Renal cortex interstitium (tissue), 11 donors: ENCODE measurements around the gene ZDHHC14. TPM values are rescaled to one million over a fixed set of nuclear protein-coding genes. Genes with fewer than 3 reads are reported as not detected.
"Not testable (repeated sequence)": the region's sequence is repeated elsewhere in the genome, so short reads cannot be mapped to it uniquely, and the experiment has no call there.

Experiments
- DNase-seq, 11 donors: peaks; one replicate each; pipeline ENCODE4 v3.0.0-alpha.2; 2013; ENCODE audit warnings: low read depth in 9 of 11, low spot score in 4 of 11; ENCODE audit errors: extremely low read depth in 1 of 11
- polyA plus RNA-seq, 3 donors: library from polyadenylated mRNA; unstranded; fragments of 120-200 nt; gene quantifications; one replicate each; pipeline ENCODE4 v1.2.1, GENCODE V29; 2013; ENCODE audit not compliant: insufficient read length in 3 of 3

ZDHHC14 gene
- polyA plus RNA-seq, 3 donors, result 14.8 to 22.4 (median 17.9) TPM

DNA sequence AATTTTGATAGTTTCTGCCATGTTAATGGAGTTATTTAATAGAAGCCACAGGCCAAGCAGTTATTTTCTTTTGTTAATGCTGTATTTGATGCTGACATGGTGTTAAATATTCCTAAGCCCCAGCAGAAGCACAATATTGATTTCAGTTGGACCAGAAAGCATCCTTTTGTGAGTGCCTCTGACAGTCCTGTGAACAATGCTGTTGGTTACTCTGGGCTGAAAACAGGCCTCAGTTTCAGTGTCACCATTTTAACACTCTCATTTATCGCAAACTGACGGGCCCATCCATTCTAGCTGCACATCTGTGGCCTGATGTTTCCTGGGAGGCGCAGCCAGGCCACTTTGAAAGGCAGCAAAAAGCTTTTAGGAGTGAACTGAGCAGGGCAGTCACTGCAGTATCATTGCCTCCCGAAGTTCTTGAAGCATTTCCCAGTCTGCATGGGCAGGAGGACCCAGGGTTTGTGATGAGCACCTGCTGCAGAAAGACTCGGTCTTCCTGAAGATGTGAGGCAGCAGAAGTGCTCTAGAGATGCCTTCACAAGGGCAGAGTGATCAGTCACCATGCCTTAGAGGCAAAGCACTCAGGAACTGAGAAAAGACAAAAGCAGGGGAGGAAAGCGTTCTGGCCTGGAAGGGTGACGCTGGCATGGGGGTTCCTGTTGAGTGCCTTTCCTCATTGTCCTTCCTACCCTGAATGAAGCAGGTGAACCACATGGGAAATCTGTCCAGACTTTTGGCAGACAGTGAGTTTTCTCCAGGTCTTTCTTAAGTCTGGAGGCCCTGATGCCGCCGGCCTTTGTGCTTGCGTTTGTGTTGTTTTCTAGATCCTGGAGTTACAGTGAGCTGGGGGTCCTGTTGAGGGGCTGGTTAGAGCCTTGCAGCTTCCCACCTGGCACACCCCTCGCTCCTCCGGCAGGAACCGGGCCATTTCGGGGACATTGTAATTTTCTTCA lies 74.0 kb downstream of the ZDHHC14 start:
- DNase-seq, result no peak

DNA sequence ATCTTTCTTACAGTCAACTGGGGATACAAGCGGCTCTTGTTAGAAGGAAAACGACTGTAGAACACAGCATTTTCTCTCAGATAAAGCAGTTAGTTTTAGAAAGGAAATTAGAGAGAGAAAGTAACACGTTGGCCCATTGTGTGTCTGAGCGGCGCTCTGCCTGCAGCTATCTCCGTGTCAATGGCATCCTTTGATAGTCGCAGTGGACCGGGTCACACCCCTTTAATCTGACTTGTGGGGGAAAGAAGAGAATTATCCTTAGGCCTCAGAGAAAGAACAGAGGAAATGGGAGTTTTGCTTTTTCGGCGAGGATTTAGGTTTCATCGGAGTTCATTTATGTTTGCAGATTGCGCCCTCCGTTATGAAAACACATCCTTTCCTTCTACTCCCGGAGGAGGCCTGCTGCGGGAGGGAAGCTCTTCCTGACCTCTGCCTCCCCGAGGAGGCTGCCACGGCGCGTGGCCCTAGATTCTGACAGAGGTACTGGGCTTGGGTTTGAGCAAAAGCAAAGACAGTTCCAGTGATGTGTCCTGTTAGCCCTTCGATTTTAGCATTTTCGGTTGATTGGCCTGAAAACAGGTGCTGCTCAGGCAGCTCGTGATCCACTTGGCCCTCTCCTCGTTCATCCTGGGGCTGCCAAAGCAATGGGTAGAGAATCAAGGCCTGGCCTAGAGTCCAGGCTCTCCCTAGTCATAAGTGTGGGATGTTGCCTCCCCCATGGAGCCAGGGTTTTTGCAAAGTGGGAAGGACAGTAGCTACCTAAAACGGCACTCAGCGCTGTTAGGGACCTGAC lies 74.9 kb downstream of the ZDHHC14 start:
- no peak for DNase-seq

DNA sequence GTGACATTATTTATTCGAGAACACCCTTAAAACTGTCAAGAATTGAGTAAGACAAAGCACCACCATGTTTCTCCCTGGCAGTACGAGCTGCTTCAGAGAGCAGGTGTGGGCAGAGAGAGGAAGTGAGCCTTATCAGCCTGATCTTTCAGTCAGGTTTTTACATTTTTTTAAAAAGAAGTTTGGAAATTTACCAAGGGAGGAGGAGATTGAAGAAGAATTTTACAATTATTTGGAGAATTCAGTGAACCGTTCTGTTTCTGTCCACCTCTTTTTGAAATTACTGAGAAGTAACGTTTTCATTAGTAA lies 75.5 kb downstream of the ZDHHC14 start:
- peak in 1 of 11 donors; percentile 36 for DNase-seq

GRCh38 chr6:157457787-157458186 lies 76.8 kb downstream of the ZDHHC14 start:
- DNase-seq, result no peak

DNA sequence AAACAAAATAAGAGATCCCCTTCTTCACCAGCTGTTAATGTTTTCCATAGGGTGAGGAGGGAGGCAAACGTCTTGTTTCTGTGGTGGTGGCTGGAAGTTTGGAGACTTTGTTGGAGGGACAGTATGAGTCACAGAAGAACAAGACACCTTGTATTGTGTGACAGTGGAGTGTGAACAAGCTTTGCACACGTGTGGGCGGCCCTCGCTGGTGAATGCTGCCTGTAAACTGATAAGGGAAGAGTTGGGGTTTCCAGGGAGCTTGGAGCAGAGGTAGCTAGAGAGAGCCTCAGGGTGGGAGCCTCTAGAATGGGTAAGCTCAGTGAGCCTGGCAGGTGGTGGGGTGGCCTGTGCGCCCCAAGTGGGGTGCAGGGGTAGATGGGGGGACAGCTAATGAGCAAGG lies 78.3 kb downstream of the ZDHHC14 start:
- DNase-seq, result no peak

- DNase-seq, result no peak
Measured at GRCh38 chr6:157460182-157460999, 79.4 kb downstream of the ZDHHC14 start.

GRCh38 chr6:157461000-157461915 lies 80.3 kb downstream of the ZDHHC14 start:
- no peak for DNase-seq

DNA sequence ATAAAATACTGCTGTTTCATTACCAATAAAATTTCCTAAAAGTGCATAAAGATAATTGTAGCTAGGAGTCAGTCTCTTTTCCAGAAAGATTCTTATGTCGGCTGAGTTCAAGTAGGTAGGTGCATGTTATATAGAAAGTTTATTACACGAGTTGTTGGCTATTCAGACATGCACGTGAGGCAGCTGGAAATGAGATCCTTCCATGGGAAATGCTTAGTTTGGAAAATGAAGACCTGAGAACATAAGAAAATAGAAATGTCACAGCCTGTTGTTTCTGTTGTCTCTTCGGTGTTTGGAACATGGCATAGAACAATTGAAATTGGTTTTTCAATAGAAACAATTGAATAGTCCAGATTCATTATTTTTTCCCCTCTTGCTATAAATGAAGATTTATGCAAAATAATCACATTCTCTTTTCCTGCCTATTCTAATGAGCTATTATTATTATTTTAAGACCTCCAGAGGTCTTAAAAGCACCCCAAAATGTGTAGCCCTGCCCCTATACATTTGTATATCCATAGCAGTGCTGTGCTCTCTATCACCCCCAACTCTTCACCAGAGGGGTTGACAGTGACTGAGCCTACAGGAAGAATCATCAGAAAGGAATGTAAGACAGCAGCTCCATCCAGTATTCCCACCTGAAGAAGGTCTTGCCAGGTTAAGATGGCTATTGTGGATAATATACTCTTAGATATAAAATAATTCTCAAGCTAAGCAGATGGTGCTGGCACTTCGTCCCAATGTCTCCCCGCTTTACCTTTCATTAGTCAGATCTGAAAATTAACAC lies 82.2 kb downstream of the ZDHHC14 start:
- DNase-seq, result no peak

DNA sequence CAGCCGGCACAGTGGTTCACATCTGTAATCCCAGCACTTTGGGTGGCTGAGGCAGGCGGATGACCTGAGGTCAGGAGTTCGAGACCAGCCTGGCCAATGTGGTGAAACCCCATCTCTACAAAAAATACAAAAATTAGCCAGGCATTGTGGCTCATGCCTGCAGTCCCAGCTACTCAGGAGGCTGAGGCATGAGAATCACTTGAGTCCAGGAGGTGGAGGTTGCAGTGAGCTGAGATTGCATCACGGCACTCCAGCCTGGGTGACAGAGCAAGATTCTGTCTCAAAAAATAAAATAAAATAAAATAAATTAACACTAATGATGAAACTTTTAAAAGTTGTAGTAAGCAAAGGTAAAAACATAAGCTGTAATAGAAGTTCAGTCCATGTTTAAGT lies 82.7 kb downstream of the ZDHHC14 start:
- not testable (repeated sequence) for DNase-seq

GRCh38 chr6:157464653-157465535 lies 83.9 kb downstream of the ZDHHC14 start:
- DNase-seq, result no peak

- DNase-seq, result no peak
Measured at GRCh38 chr6:157466342-157466648, 85.3 kb downstream of the ZDHHC14 start.

- not testable (repeated sequence) for DNase-seq
Measured at GRCh38 chr6:157467339-157467738, 86.3 kb downstream of the ZDHHC14 start.

- no peak for DNase-seq
Measured at GRCh38 chr6:157468054-157468453, 87.1 kb downstream of the ZDHHC14 start.

DNA sequence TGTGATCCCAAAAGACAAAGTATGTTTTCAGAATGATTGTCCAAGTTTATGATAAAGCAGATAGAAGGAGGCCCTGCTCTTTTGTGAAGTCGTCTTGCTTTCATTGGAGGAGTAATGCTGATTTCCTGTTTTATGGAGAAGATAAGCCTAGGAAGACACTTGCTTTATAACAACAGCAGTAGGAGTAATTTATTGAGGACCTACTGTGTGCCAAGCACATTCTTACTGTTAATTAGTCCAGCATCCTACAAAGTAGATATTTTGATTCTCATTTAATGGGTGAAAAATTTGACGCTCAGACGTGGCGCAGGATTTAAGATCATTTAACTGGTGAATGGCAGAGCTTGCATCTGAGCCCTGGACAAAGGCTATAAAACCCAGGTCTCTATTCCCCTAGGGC lies 87.6 kb downstream of the ZDHHC14 start:
- no peak for DNase-seq

- no peak for DNase-seq
Measured at GRCh38 chr6:157469378-157469777, 88.4 kb downstream of the ZDHHC14 start.

DNA sequence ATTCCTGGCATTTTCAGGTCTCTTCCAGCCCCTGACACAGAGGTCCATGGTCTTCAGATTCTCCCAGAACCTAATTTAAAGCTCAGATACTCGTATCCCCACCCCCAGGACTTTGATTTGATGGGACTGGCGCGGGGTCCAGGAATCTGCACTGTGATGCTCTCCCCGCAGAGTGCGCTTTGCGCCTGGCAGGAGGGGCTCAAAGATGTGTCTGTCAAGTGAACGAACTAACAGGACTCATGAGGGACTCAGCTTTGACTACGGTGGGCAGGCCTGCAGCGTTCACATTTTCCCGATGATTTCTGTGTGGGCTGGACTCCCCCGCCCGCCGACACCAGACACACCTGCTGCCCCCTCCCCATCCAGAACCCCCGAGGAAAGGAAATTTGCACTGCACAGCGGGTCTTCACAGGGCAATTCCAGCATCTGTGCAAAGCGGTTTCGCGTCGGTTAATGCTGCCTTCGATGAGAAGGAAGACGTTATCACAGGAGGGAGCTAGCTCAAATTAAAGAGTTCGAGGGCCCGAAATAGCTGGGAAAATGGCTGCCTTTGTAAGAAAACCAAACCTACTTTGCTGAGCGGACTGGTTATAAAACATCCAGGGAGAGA lies 90.2 kb downstream of the ZDHHC14 start:
- no peak for DNase-seq
